ENCODE measurements around the gene DOCK4. TPM values are rescaled to one million over a fixed set of nuclear protein-coding genes. Genes with fewer than 3 reads are reported as not detected.

The DOCK4 gene
- total RNA-seq, 4 donors from 2014 or later = 9.9 to 30.9 (median 13.7) TPM

- Histone ChIP-seq H3K4me1 (peaks cover 0 to 29% (median 15%) of the 10 kb centered on the region in 3 donors), H3K9me3 (no peaks in the 10 kb centered on the region), H3K4me3 (no peak overlapping the region), H3K36me3 (no peaks in the 10 kb centered on the region), H3K27me3 (no peaks in the 10 kb centered on the region), H3K27ac (no peak overlapping the region)
- TF ChIP-seq POLR2A (IDR thresholded peaks at IDR 0.05) (no peak), CTCF (IDR thresholded peaks at IDR 0.05) (no peak)
- intact Hi-C loops (cut with DNase I) = no loop called here
- no peak for DNase-seq
Measured at GRCh38 chr7:111951052-111951451, 255.1 kb downstream of the DOCK4 start.

GRCh38 chr7:111942450-111943081 lies 263.6 kb downstream of the DOCK4 start:
- H3K36me3 ChIP-seq = peaks cover 0 to 68% (median 0%) of the 10 kb centered on the region in 3 donors
- 87 to 93% methylated on average over 5 of the region's 5 CpGs for WGBS, 2 donors
- intact Hi-C loops (cut with DNase I) = no loop called here
- no peak for TF ChIP-seq CTCF (IDR thresholded peaks at IDR 0.05)
- TF ChIP-seq POLR2A (IDR thresholded peaks at IDR 0.05) = no peak
- H3K27ac ChIP-seq = no peak overlapping the region
- DNase-seq = no peak
- peaks cover 0 to 31% (median 21%) of the 10 kb centered on the region in 3 donors for H3K9me3 ChIP-seq
- H3K27me3 ChIP-seq = no peaks in the 10 kb centered on the region
- H3K4me1 ChIP-seq = no peaks in the 10 kb centered on the region
- H3K4me3 ChIP-seq = no peak overlapping the region

GRCh38 chr7:111937163-111937562 lies 269.0 kb downstream of the DOCK4 start:
- no peak overlapping the region for H3K27ac ChIP-seq
- no peaks in the 10 kb centered on the region for H3K27me3 ChIP-seq
- no peak for TF ChIP-seq POLR2A (IDR thresholded peaks at IDR 0.05)
- TF ChIP-seq CTCF (IDR thresholded peaks at IDR 0.05) = no peak
- H3K4me1 ChIP-seq = no peaks in the 10 kb centered on the region
- WGBS, 2 donors = 94% methylated on average over 1 of the region's 1 CpG
- peaks cover 0 to 6% (median 5%) of the 10 kb centered on the region in 3 donors for H3K9me3 ChIP-seq
- no peak overlapping the region for H3K4me3 ChIP-seq
- H3K36me3 ChIP-seq = peaks cover 0 to 52% (median 0%) of the 10 kb centered on the region in 3 donors
- intact Hi-C loops (cut with DNase I) = no loop called here
- DNase-seq = no peak

GRCh38 chr7:111933609-111934008 lies 272.6 kb downstream of the DOCK4 start:
- no peaks in the 10 kb centered on the region for H3K9me3 ChIP-seq
- TF ChIP-seq POLR2A (IDR thresholded peaks at IDR 0.05) (no peak), CTCF (IDR thresholded peaks at IDR 0.05) (no peak)
- no peaks in the 10 kb centered on the region for H3K27me3 ChIP-seq
- H3K4me1 ChIP-seq = peaks cover 0 to 8% (median 0%) of the 10 kb centered on the region in 3 donors
- H3K27ac ChIP-seq = no peak overlapping the region
- DNase-seq = no peak
- WGBS, 2 donors = 86% methylated on average over 3 to 4 of the region's 4 CpGs
- H3K4me3 ChIP-seq = no peak overlapping the region
- H3K36me3 ChIP-seq = peaks cover 0 to 26% (median 0%) of the 10 kb centered on the region in 3 donors
- intact Hi-C loops (cut with DNase I) = no loop called here

- 100% methylated on average over 1 of the region's 1 CpG for WGBS, 2 donors
- intact Hi-C loops (cut with DNase I) = no loop called here
- no peak for DNase-seq
- no peak for TF ChIP-seq POLR2A (IDR thresholded peaks at IDR 0.05)
- no peak for TF ChIP-seq CTCF (IDR thresholded peaks at IDR 0.05)
- no peaks in the 10 kb centered on the region for H3K9me3 ChIP-seq
- H3K4me1 ChIP-seq = peaks cover 0 to 8% (median 0%) of the 10 kb centered on the region in 3 donors
- no peak overlapping the region for H3K27ac ChIP-seq
- no peak overlapping the region for H3K4me3 ChIP-seq
- H3K36me3 ChIP-seq = peaks cover 0 to 17% (median 0%) of the 10 kb centered on the region in 3 donors
- H3K27me3 ChIP-seq = no peaks in the 10 kb centered on the region
Measured at GRCh38 chr7:111931958-111932357, 274.2 kb downstream of the DOCK4 start.

All from esophagus squamous epithelium (tissue), 5 donors.